Embryonic facial prominence (tissue), 1 donor: Measurements from ENCODE around the gene BNC1.
"Not testable (repeated sequence)": the region's sequence is repeated elsewhere in the genome, so short reads cannot be mapped to it uniquely, and the experiment has no call there.

Source experiments
- DNase-seq: peaks from one replicate; pipeline ENCODE4 v3.0.0-alpha.2; 2016; ENCODE audit errors: extremely low spot score

BNC1 gene

DNA sequence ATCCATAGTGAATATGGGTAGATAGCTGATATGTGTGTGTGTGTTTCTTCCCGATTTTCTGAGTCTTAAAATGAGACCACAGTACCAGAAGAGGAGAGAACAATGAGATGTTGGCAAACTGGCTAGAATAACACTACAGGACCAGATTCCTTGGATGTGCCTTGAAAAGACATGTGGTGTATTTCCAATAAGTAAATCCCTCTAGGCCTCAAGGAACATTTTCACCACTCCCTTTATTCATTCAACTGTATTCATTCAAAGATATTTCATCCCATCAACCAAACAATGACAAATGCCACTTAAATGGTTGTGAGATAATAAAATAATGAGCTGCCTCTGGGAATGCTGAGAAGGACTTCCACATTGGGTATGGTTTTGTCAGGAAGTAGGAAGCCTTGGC lies 8.7 kb upstream of the BNC1 start:
- no peak for DNase-seq

DNA sequence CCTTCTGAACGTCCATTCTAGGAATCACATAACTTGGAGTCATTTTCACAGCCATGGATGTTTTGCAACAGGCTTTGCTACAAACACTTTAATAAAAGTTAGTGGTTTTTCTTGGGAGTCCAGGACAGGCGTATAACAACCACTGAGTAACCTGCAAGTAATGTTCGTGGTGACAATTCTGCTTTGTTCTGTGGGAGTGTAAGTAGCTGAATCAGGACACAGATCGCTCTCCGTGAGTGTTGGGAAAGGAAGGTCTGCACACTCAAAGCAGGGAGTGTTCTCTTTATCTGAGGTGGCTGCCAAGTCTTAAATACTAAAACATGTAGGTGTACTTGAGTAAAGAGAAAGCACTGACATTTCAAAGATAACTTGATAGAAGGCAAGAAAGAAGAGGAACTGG lies 7.9 kb upstream of the BNC1 start:
- no peak for DNase-seq

DNA sequence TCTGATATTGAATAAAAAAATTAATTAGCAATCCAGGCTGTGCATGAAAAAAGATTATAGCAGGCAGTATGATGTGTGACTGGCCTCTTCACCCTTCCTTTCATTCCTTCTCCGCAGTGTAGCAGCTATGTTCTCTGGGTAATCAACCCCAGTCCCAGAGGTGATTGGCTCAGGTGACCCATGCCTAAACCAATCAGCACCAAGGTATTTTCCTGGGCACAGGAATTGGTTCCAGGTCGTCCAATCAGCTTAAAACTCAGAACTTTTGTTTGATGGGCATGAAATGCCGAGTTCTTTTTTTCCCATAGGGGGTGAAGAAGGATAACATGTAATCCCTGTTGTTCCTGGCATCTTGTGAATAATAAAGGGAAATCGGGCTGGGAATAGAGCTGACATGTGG lies 5.8 kb upstream of the BNC1 start:
- no peak for DNase-seq

DNA sequence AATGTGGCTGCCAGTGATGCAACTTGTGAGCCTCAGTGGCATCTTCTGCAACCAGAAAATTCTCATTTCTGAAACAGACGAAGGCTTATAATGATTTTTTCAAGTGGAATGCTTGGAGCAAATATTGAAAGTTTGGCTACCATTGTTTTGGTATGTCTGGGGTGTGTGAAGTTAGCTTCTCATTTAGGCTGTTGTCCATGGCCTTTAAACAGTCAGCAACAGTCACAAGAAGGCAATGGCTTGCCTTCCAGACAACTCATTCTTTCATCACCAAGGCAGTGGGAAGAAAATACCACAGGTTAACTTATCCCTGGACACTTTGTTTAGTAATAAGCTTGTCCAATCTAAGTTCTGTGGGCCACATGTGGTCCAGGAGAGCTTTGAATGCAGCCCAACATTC lies 4.7 kb upstream of the BNC1 start:
- DNase-seq, result no peak

DNA sequence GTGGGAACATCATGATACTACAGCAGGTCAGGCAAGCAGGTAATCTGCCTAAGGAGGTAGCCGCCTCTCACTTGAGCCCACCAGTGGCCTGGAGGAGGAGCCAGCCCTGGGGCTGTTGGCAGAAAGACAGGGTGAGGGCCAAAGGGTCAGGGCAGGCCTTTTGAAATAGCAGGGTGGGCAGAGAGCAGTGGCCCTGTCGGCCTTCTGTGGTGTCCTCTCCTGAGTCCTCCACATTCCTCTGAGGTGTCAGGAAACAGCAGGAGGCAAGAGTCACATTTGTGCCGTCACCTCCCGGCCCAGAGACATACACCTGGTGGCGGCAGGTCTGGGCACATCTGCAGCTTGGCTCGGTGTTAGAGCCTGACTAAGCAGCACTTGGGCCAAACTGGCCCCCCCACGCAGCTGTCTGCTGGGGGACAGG lies 3.9 kb upstream of the BNC1 start:
- no peak for DNase-seq

DNA sequence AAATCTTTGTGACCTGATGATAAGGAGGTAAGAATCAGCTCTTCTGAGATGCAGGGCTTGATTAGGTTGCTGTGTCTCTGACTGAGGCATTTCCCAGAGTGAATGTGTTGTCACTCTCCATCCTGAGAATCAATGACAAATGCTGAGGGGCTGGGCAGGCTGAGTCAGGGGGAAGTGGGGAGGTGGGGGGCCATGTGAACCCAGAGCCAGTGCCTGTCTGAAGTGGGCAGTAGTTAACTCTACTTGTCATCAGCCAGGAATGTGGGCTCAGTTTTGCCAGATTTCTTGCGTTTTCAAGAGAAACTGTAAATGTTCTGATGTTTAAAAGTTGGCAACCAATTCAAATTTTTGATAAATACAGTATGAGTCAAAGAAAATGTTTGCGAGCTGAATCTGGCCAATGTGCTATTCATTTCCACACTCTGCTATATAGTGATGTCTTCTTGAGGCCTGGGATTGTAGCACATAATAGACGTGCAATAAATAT lies 3.1 kb upstream of the BNC1 start:
- no peak for DNase-seq

DNA sequence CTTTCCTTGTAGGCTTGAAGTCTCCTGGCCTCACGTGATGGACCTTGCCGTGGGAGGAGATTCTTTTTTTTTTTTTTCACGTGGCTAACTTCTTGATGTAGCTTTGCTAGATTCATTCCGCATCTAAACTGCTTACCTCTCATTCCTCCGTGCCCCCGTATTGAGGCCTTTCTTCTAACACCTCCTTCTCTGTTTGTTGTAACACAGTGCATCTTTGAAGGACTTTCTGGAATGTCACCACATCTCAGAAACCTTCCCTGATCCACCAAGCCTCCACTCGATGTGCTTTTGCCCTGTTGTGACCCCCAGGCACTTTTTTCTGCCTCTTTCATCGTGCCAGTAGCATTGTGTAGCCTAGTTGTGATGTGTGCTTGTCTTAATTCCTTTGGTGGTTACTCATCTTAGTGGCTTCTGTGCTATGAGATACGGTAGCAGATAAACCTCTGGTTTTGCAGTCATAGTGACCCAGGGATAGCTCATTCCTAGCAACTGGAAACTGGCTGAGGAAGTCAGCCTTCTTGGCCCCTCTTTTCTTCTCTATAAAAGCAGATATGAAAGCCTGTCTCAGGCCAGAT lies 1.6 kb upstream of the BNC1 start:
- no peak for DNase-seq

DNA sequence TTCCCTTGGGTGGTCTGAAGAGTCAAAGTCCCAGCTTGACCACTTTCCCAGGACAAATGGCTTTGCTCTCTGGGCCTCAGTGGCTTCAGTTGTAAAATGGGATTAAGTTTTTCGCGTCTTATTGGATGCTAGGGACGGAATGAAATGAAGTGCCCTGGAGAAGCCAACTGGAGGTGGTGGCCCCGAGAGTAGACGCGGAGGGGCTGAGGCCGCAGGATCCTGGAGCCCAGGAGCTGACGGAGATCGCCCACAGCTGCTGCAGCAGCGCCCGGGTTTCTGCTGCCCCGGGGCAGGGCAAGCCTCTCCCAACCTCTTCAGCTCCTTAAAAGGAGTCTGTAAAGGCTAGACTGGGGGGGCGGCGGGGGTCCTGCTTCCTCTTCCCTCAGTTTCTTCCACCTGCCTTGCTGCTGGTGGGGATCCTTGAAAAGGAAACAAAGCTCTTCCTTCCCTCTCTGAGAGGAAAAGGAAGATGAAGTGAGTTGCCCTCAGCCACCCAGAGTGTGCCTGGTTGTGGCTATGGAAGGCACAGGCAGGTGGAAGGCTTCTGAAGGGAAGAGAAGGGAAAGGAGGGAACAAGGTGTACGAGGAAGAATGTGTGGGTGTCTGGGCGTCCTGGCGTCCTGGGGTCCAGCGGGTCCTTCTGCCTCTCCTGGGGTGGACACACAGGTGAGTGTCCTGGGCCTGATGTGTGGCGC lies 967 bp upstream of the BNC1 start:
- no peak for DNase-seq

DNA sequence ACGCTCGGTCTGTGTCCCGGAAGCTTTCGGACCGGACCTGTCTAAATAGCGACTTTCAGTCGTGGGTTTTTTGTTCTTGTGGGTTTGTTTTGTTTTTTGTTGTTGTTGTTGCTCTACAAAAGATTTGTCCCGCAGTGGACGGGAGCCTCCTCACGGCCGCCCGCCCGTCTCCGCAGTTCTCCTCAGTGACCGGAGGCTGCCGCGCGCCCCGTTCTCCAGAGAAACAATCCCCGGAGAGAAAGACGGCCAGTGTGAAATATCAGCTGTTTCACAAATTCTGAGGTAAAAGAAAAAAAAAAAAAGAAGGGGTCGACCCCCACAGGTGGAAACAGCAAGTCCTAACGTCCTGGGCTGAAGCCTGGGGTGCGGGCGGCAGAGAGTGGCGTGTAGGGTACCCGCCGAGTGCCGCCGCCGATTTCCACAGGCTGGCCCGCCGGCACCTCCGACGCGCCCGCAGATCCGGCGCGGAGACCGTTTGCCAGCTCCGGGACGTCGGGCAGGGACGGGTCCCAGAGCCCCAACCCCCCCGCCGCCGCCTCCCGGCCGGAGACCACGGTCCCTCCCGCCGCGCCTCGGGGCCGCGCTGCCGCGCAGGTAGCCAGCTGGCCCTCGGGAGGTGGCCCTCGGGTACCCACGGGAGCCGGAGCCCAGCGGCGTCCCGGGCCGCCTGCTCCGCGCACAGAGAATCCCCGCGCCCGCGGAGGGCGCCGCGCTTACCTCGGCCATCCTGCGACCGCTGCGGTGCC lies 478 bp downstream of the BNC1 start:
- DNase-seq, result no peak

DNA sequence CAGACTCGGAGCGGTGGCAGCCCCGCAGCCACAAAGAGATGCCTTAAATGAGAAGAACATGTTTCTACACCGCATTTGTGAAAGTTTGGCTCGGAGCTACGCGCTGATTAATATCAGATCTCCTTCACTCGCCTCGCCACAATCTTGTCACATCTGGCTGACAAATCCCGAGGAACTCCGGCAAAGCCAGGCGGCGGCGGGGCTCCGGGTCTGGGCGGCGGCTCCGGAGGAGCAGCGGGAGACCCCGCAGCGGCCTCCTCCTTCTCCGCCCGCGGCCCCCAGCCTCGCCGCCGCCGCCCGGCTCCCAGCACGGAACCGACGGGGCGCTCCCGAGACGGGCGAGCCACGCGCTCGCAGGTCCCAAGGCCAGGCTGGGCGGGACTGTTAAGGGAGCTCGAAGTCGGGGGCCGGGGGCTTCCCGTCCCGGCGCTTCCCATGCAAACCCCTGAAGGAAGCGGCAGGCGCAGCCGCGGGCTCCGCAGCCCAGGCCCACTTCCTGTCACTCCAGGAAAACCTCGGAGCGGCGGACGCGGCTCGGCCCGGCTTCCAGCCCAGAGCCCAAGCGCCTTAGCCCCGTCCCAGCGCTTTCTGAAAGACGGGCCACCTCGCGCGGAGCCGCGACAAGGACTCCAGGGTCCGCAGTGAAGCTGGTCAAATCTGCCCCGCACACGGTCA lies 1.2 kb downstream of the BNC1 start:
- no peak for DNase-seq

DNA sequence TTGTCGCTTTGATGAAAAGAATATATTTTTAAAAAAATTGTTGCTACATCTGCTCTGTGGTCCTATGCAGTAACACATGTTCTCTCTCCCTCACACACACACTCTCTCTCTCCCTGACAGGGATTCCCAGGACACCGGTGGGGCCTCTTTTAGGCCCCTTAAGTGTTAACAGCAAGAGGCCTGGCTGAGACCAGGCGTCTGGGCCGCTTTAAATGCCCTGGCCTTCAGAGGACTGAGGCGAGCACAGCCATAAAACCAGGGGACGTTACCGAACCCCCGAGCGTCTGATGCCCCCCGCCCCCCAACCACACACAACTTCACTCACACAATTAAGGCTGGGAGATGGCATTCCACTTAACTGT lies 1.7 kb downstream of the BNC1 start:
- no peak for DNase-seq

DNA sequence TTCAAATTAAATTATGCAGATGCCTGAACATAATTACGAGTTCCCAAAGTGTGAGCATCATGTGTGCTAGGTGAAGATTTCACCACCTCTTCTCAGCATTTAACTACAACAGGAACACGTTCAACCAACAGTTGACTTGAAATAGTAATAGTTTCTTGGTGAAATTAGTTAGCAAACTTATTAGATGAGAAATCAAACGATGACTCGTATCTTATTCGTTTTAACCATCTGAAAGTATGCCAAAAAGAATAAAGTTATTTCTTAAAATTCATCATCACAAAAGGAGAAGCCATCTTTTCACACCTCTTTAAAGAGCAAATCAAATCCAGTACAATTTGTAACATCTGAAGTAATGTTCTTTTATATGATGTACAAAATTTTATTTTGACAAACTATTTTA lies 2.3 kb downstream of the BNC1 start:
- DNase-seq, result no peak

DNA sequence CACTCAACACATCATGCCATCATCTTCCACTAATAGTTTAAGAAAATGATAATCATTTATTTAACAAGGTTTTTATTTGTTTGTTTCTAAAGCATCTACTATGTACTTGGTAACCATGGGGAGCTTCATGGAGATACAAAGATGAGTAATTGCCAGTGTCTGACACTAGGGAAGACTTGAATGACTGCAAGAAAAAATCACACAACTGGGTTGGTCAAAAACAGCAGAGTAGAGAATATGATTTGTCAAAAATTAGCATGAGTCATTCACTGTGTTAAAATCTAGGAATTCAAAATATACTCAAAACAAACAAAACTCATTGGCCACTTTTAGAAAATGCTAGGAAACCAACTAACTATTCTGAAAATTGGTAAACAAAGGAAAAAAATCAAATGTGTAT lies 6.3 kb downstream of the BNC1 start:
- DNase-seq, result no peak

DNA sequence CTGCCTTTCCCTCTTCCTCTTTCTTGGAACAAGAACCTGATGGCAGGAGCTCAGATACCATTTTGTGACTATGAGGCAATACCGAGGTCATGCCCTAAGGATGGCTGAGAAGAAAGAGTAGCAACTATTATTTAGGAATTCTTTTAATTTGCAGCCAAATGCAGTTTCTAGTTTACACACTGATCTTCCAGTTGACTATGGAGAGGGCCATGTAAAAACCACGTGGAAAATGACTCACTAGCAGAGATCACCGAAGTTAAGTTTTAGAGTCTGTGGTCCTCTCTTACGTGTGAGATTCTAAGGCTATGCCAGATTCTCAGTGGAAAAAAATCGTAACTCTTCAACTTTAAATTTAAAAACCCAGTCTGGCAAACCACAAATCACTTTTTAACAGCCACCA lies 7.8 kb downstream of the BNC1 start:
- no peak for DNase-seq

DNA sequence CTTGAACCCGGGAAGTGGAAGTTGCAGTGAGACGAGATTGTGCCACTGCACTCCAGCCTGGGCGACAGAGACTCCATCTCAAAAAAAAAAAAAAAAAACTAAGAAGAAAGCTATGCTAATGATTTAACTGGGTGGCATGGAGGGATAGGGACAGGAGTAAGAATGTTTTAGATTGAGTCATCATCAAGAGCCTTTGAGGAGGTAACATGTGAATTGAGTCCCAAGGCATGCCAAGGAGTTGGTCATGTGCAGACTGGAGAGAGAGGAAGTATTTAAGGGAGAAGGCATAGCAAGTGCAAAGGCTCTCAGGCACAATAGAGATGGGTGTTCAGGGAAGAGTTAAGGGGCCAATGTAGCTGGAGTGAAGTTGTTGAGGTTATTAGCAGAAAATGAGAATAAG lies 9.1 kb downstream of the BNC1 start:
- no peak for DNase-seq

DNA sequence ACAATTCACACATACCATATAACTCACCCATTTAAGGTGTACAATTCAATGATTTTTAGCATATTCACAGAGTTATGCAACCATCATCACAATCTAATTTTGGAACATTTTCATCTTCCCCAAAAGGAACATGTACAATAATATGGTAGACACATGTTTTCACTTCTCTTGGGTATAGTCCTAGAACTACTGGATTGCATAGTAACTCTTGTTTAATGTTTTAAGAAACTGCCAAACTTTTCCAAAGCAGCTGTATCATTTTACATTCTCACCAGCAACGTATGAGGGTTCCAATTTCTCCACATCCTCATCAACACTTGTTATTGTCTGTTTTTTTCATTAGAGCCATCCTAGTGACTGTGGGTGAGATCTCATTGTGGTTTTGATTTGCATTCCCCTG lies 14.3 kb downstream of the BNC1 start:
- no peak for DNase-seq

DNA sequence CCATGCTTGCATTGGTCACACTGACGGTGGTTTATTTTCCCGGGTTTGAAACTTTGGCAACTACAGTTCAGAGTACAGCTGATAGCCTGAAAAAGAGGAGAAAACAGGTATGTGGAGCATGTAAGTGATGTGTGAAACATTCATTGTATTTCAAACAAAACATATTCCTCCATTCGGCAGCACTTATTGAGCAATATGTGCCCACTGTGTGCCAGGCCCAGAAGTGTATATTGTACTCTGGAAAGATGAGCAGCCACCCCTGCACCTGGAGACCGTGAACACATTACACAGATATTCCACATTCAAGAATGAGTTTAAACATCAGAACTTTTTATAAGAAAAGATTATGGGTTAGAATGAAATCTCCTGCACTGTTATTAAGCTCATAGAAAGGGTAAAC lies 16.3 kb downstream of the BNC1 start:
- no peak for DNase-seq

DNA sequence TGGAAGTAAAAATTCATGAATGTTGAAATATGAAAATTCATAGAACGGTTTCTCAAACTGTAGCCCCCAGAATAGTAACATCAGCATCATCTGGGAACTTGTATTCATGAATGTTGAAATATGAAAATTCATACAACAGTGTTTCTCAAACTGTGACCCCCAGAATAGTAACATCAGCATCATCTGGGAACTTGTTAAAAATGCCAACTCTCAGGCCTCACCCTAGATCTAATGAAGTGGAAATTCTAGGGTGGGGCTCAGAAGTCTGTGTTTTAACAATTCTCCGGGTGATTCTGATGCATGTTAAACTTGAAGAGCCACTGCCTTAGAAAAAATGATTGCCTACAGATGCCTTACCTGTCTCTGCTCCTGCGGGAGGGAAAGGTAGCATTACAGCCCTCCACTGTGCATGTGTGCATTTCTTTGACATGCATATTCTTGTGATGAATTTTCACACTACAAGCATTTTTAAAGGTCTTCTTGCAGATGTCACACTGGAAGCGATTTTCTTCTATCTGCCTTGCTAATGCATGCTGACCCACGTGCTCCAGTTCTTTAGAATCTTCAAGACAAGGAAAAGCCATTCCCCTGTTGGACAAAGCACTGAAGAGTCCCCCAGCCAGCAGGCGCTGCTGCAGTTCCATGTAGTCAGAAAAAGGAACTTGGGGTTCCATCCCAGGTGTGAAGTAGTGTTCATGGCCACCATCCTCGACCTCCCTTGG lies 21.7 kb downstream of the BNC1 start:
- DNase-seq, result no peak

DNA sequence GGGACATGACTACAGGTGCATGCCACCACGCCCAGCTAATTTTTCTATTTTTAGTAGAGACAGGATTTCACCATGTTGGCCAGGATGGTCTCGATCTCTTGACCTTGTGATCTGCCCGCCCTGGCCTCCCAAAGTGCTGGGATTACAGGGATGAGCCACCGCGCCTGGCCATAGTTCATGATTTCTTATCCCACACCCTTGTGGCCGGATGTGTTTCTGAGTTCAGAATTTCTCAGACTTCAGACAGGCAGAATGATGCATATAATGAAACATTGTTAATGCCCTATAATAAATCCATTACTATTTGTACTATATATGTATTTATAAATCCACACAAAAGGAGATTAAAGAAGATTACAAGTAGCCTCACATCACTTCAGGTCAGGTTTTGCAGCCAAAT lies 22.3 kb downstream of the BNC1 start:
- DNase-seq, result not testable (repeated sequence)

DNA sequence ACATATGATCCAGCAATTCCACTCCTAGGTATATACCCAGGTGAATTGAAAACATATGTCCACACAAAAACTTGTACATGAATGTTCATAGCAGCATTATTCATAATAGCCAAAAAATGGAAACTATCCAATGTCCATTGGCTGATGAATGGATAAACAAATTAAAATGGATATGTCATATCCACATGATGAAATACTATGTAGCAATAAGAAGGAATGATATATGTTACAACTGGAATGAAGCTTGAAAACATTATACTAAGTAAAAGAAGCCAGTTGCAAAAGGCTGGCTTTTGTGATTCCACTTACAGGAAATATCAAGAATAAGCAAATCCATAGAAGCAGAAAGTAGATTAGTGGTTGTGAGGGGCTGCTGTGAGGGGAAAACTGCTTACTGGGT lies 33.7 kb downstream of the BNC1 start:
- DNase-seq, result no peak

DNA sequence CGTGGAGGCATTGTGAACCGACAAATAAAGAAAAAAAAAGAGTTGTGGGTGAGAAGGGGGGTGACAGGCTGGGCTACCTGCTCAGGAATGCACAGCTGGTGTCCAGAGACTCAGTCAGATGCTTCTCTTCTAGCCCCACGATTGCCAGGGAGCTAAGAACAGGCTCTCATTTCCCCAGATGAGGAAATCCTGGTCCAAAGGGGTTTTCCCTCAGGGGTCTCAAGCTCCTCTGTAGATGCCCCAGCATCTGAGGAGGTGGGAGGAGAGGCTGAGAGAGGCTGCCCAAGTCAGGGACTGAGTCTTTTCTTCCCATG lies 35.5 kb downstream of the BNC1 start:
- DNase-seq, result no peak
